Stimulated activated naive CD8-positive, alpha-beta T cell treated with anti-CD3 and anti-CD28 coated beads, Interleukin-15, Interleukin-2, amounts not matched to agents 100 U/mL and 50 U/mL, for 24 hours (primary cell): Measurements from ENCODE around the gene LCN12.

Source experiments
- ATAC-seq: fragments of 150-1000 bp; cut with Tn5 transposase; one replicate; pipeline ENCODE4 v1.10.0; 2021
- DNase-seq: peaks from one replicate; pipeline ENCODE4 v3.0.0; 2021

LCN12 gene

GRCh38 chr9:136974817-136975535, 22.9 kb downstream of the LCN12 start:
- ATAC-seq, result no peak
- DNase-seq, result no peak

GRCh38 chr9:136975644-136976043, 23.6 kb downstream of the LCN12 start:
- ATAC-seq (no peak), DNase-seq (peak; percentile 64)

- no peak for ATAC-seq
Measured at GRCh38 chr9:136977223-136977622, 25.1 kb downstream of the LCN12 start, which contains the start of gene PTGDS. TSS of gene PTGDS (plus strand) at chr9:136977504. CDS start at chr9:136977579, 75 bp downstream.

DNA sequence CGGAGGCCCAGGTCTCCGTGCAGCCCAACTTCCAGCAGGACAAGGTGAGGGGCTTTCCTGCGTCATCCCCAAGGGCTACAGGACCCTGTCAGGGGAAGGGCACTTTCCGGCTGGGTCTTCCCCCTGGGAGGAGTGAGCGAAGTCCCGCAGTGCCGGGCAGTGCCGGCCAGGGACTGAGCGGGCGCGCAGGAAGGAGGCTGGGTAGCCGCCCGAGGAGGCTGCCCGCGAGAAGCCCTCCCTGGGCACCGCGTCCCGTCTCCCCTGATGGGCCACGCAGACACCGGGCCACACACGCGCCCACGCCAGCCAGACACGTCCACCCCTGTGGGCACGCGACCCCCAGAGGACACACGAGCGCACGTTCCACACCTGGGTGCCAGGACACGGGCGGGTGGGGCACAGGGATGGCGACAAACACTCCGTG, 25.6 kb downstream of the LCN12 start:
- ATAC-seq, result no peak
- DNase-seq, result no peak

More at GRCh38 chr9:136977223-136977622, 25.1 kb downstream of the LCN12 start, which contains the start of gene PTGDS:
- no peak for DNase-seq

DNA sequence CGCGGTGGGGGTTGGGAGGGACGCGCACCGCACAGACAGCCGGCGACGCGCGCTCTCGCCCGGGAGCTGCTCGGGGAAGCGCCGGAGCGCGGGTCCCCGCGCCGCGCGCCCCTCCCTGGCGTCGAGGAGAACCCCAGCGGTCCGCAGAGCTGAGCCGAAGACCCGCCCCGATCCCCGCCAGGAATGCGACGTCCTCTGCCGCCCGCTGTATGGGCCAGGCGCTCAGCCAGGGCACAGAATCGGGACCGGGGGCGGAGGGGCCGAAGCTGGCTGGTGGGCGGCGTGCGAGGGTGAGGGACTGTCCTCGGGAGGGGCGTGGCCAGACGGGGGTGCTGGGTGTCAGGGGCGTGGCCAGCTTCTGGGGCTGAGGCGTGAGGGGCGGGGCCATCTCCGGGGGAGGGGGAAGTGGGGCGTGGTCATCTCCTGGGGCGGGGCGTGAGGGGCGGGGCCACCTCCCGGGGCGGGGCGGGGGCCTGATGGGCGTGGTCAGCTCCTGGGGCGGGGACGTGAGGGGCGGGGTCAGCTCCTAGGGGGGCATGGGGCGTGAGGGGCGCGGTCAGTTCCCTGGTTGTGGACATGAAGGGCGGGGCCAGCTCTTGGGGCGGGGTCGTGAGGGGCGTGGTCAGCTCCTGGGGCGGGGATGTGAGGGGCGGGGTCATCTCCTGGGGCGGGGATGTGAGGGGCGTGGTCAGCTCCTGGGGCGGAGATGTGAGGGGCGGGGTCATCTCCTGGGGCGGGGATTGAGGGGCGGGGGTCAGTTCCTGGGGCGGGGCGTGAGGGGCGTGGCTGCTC, 26.2 kb downstream of the LCN12 start:
- DNase-seq (peak; percentile 74), ATAC-seq (peak; percentile 16)

GRCh38 chr9:136978865-136979544, 26.9 kb downstream of the LCN12 start:
- DNase-seq (no peak), ATAC-seq (no peak)

GRCh38 chr9:136979769-136980587, 27.9 kb downstream of the LCN12 start:
- DNase-seq (no peak), ATAC-seq (no peak)

GRCh38 chr9:136980669-136981478, 28.8 kb downstream of the LCN12 start:
- DNase-seq (no peak), ATAC-seq (no peak)

DNA sequence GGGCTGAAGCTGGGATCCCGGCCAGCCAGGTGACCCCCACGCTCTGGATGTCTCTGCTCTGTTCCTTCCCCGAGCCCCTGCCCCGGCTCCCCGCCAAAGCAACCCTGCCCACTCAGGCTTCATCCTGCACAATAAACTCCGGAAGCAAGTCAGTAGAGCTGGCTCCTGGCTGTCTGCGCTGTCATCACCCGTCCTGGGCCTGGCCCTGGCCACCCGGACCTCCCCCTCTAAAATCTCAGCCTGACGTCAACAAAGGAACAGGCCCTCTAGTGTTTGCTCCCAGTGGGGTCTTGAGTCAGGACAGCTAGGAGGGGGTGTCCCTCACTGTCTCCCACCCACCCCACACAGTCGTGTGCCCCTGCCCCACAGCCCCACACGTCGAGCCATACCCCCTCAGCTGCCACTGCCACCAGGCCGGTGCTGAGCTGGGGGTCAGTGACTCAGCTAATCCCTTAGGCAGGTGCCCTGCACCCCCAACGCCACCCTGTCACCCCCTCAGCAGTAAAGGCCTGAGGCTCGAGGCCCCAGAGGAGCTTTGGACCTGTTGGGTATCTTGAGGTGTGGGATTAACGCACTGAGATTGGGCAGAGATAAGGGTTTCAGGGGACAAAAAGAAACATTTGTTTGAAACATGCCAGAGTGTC, 29.6 kb downstream of the LCN12 start:
- DNase-seq, result no peak
- no peak for ATAC-seq

DNA sequence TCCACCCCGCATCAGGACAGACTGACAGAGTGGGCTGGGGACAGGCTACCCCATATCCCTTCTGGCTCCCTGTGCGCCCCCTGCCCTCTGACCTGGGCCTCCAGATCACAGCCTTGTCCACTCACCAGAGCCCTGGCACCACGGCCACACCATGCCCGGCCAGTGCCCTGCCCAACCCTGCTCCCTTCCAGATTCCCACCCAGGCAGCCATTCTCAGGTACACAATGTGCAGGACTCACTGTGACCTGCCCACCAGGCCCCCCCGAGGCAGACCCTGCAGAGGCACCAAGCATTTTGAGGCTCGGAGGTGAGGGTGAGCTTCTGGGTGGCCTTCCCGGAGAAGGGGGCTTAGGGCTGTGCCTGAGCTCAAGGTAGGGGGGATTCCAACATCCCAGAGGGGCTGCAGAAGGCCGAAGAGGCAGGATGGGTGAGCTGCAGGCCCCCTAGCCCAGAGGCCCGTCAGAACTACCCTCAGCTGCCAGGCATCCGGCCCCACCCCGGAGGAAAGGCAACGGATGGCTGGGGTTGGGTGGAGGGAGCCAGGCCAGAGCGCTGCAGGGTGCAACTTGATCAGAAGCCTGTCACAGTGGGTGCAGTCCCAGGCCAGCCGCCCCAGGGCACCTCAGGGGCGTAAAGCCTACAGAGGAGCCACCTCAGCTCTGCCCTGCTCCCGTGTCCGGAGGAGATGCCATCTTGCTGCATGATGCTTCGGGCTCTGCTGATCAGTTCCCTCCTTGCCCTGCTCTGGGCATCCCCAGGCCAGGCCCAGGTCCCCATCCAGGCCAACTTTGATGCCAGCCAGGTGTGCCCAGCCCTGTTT, 30.4 kb downstream of the LCN12 start, which contains the start of gene LCNL1:
TSS of gene LCNL1 (plus strand) at position 762 of the 820 bp plus-strand sequence. CDS start 594 bp downstream, outside the sequence.
- no peak for ATAC-seq
- DNase-seq, result no peak

DNA sequence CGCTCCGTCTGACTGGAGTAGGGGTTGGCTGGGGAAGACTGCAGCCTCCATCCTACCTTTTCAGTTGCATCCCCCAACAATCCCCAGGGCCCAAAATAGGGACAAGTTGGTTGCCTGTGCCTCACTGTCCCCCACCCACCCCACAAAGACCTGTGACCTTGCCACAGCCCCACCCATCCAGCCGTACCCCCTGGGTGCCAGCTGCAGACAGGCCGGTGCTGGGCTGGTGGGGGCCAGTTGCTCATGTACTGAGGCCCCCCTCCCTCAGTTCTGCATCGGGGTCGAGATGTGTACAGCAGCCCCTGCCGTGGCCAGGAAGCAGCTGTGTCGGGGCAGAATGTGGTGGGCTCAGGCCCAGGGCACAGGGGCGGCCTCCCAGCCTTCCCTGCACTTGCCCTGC, 31.1 kb downstream of the LCN12 start:
- ATAC-seq, result no peak
- DNase-seq, result no peak

DNA sequence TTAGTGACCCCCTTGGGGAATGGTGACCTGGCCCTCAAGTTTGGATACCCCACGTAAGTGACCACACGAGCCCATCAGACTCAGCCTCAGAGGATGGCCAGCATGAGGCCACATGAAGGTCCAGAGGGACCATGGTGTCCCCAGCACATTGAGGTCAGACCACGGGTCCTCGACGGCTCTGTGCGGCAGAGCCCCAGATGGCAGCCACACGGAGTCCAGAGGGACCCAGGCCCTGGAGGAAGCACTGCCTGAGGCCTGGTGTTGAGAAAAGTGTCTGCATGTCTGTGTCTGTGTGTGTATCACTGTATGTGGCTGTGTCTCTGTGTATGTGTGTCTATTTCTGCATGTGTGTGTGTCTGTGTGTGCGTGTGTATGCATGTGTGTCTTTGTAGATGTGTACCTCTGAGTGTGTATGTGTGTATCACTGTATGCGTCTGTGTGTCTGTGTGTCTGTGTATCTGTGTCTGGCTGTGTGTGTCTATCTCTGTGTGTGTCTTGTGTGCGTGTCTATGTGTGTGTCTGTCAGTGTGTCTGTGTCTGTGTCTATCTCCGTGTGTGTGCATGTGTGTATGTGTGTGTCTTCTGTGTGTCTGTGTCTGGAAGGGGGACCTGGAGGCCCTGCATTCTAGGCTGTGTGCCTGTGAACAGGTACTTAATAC, 31.7 kb downstream of the LCN12 start:
- ATAC-seq, result no peak
- no peak for DNase-seq

DNA sequence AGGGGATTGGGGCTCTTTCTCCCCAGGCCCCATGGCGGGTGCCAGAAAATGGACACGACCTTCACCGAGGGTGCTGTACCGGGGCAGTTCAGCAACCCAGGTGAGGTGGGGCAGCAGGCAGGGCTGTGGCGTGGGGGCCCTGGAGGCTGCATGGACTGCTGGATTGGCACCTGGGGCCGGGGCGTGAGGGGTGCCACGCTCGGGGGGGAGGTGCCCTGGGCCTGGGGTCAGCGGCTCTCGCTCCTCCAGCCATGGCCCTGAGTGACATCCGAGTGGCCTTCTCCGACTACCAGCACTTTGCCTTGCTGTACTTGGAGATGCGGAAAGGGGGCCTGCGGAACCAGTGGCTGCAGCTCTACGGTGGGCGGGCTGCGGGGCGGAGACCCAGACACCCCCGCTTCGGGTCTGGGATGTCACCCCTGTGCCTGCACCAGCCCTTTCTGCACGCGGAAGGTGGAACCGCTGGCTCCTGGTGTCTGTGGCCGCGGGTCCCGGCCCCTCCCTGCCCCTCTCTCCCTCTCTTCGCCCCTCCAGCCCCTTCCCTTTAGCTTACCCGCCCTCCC, 32.5 kb downstream of the LCN12 start:
- ATAC-seq, result no peak

GRCh38 chr9:136985027-136985602, 33.0 kb downstream of the LCN12 start:
- ATAC-seq (no peak), DNase-seq (no peak)

More for the DNA sequence above, 32.5 kb downstream of the LCN12 start:
- no peak for DNase-seq

GRCh38 chr9:136985853-136986252, 33.8 kb downstream of the LCN12 start:
- DNase-seq, result no peak
- no peak for ATAC-seq

DNA sequence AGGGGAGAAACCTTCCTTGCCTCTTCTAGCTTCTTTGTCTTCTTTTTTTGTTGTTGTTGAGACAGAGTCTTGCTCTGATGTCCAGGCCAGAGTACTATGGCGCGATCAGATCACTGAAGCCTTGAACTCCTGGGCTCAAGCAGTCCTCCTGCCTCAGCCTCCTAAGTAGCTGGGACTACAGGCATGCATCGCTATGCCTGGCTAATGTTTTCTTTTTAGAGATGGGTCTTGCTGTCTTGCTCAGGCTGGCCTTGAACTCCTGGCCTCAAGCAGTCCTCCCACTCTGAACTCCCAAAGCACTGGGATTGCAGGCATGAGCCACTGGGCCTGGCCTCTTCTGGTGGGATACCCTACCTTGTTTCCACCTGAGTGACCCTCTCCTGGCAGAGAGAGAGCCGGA, 36.8 kb downstream of the LCN12 start:
- no peak for ATAC-seq
- no peak for DNase-seq

DNA sequence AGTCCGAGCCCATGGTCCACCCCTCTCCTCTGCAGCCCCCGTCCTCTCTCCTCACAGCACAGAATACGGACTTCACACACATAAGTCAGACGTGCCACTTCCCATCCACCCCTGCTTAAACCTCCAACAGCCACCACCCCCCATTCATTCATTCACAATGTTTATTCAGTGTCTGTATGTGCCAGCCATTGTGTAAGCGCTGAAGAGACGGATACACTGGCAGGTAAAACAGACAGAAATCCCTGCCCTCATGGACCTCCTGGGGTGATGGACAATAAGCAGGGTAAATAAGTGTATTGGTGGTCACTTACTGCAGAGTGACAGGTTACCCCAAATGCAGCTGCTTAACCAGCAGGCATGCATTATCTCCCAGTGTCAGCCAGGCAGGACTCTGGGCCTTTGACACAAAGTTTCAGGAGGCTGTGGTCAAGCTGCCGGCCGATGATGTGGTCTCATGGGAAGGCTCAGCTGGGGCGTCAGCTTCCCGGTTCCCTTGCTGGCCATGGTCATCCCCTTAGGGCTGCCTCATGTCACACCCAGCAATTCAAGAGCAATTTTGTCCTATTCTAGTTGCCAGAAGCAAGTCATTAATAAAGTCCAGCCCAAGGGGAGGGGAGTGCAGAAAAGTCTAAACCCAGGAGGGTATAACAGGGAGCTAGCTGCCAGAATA, 38.3 kb downstream of the LCN12 start:
- ATAC-seq (no peak), DNase-seq (no peak)
